ENCODE measurements around the gene TWF2.
A peak's percentile ranks its signal among the peaks of the same experiment; 100 is the strongest.

TWF2 gene

GRCh38 chr3:52254608-52255007, 15.7 kb upstream of the TWF2 start:
- ATAC-seq (ENCODE audit: low read depth): no peak
- Histone ChIP-seq H3K4me1 (ENCODE audit: insufficient read depth, poor library complexity, severe bottlenecking) (no peaks in the 10 kb centered on the region), H3K4me3 (ENCODE audit: severe bottlenecking) (no peak overlapping the region), H3K27ac (ENCODE audit: poor library complexity, severe bottlenecking) (no peak overlapping the region), H3K9me3 (ENCODE audit: severe bottlenecking) (no peaks in the 10 kb centered on the region), H3K27me3 (ENCODE audit: insufficient read depth, poor library complexity, severe bottlenecking) (no peaks in the 10 kb centered on the region), H3K36me3 (ENCODE audit: low read depth) (peaks cover 74% of the 10 kb centered on the region)
- no peak for TF ChIP-seq CTCF (IDR thresholded peaks at IDR 0.05; ENCODE audit: poor library complexity, severe bottlenecking)
- DNase-seq (ENCODE audit: low spot score): no peak

GRCh38 chr3:52253314-52254304, 14.7 kb upstream of the TWF2 start:
- H3K27me3 ChIP-seq (ENCODE audit: insufficient read depth, poor library complexity, severe bottlenecking): no peaks in the 10 kb centered on the region
- DNase-seq (ENCODE audit: low spot score): no peak
- peaks cover 64% of the 10 kb centered on the region for H3K36me3 ChIP-seq (ENCODE audit: low read depth)
- no peak overlapping the region for H3K4me3 ChIP-seq (ENCODE audit: severe bottlenecking)
- no peaks in the 10 kb centered on the region for H3K9me3 ChIP-seq (ENCODE audit: severe bottlenecking)
- no peak overlapping the region for H3K27ac ChIP-seq (ENCODE audit: poor library complexity, severe bottlenecking)
- no peak for TF ChIP-seq CTCF (IDR thresholded peaks at IDR 0.05; ENCODE audit: poor library complexity, severe bottlenecking)
- ATAC-seq (ENCODE audit: low read depth): peak; percentile 25; the same call in 2 of the 3 replicates
- H3K4me1 ChIP-seq (ENCODE audit: insufficient read depth, poor library complexity, severe bottlenecking): no peaks in the 10 kb centered on the region

GRCh38 chr3:52250122-52250521, 11.2 kb upstream of the TWF2 start:
- no peak overlapping the region for H3K4me3 ChIP-seq (ENCODE audit: severe bottlenecking)
- DNase-seq (ENCODE audit: low spot score) (no peak), ATAC-seq (ENCODE audit: low read depth) (no peak)
- H3K4me1 ChIP-seq (ENCODE audit: insufficient read depth, poor library complexity, severe bottlenecking): peaks cover 1% of the 10 kb centered on the region
- H3K36me3 ChIP-seq (ENCODE audit: low read depth): peaks cover 31% of the 10 kb centered on the region
- H3K9me3 ChIP-seq (ENCODE audit: severe bottlenecking): no peaks in the 10 kb centered on the region
- no peaks in the 10 kb centered on the region for H3K27me3 ChIP-seq (ENCODE audit: insufficient read depth, poor library complexity, severe bottlenecking)
- no peak for TF ChIP-seq CTCF (IDR thresholded peaks at IDR 0.05; ENCODE audit: poor library complexity, severe bottlenecking)
- H3K27ac ChIP-seq (ENCODE audit: poor library complexity, severe bottlenecking): no peak overlapping the region

GRCh38 chr3:52249683-52250082, 10.7 kb upstream of the TWF2 start:
- no peak for TF ChIP-seq CTCF (IDR thresholded peaks at IDR 0.05; ENCODE audit: poor library complexity, severe bottlenecking)
- Histone ChIP-seq H3K4me1 (ENCODE audit: insufficient read depth, poor library complexity, severe bottlenecking) (peaks cover 4% of the 10 kb centered on the region), H3K4me3 (ENCODE audit: severe bottlenecking) (no peak overlapping the region), H3K27me3 (ENCODE audit: insufficient read depth, poor library complexity, severe bottlenecking) (no peaks in the 10 kb centered on the region), H3K27ac (ENCODE audit: poor library complexity, severe bottlenecking) (no peak overlapping the region), H3K36me3 (ENCODE audit: low read depth) (peaks cover 29% of the 10 kb centered on the region), H3K9me3 (ENCODE audit: severe bottlenecking) (no peaks in the 10 kb centered on the region)
- no peak for DNase-seq (ENCODE audit: low spot score)
- no peak for ATAC-seq (ENCODE audit: low read depth)
